Activated CD8-positive, alpha-beta T cell treated with anti-CD3 and anti-CD28 coated beads, Interleukin-2, amount 10 ng/mL, durations not matched to agents 7 days and 5 days (primary cell): ENCODE data around the gene SLC7A4. TPM values are rescaled to one million over a fixed set of nuclear protein-coding genes. Genes with fewer than 3 reads are reported as not detected.
"Not testable (repeated sequence)": the region's sequence is repeated elsewhere in the genome, so short reads cannot be mapped to it uniquely, and the experiment has no call there.

Experiments
- ATAC-seq: fragments of 150-1000 bp; cut with Tn5 transposase; one replicate; pipeline ENCODE4 v1.10.0; 2021; ENCODE audit warnings: moderate library complexity
- CTCF ChIA-PET: fragments of 350-600 bp; sonication (Branson Sonifier 250); formaldehyde crosslinking; loops from one replicate; lab custom pipeline; 2021; ENCODE audit warnings: antibody characterized with exemption; lab: Charles Lee
- POLR2A ChIA-PET: fragments of 350-600 bp; sonication (Branson Sonifier 250); formaldehyde crosslinking; loops from one replicate; lab custom pipeline; 2021; ENCODE audit warnings: antibody characterized with exemption; lab: Charles Lee
- DNase-seq: peaks from one replicate; pipeline ENCODE4 v3.0.0-alpha.2; 2020
- H3K27ac Mint-ChIP-seq: one replicate; pipeline ENCODE4 v1.8.0; 2021; ENCODE audit warnings: mild to moderate bottlenecking, mixed read lengths
- H3K27me3 Mint-ChIP-seq: one replicate; pipeline ENCODE4 v1.8.0; 2021; ENCODE audit warnings: low read depth, mixed read lengths
- H3K36me3 Mint-ChIP-seq: one replicate; pipeline ENCODE4 v1.8.0; 2021; ENCODE audit warnings: low read depth, mixed read lengths
- H3K4me1 Mint-ChIP-seq: one replicate; pipeline ENCODE4 v1.8.0; 2021; ENCODE audit warnings: low read depth, mixed read lengths
- H3K4me3 Mint-ChIP-seq: one replicate; pipeline ENCODE4 v1.8.0; 2021; ENCODE audit warnings: mild to moderate bottlenecking, mixed read lengths
- H3K9me3 Mint-ChIP-seq: one replicate; pipeline ENCODE4 v1.8.0; 2022; ENCODE audit warnings: mixed read lengths; ENCODE audit not compliant: insufficient read depth
- total RNA-seq, 2 experiments: library from RNA; stranded (reverse); gene quantifications; one replicate each; pipeline ENCODE4 v1.2.3, GENCODE V29; 2021

SLC7A4 gene
- total RNA-seq, 2 experiments from 2014 or later: 0.16 to 0.21 TPM

DNA sequence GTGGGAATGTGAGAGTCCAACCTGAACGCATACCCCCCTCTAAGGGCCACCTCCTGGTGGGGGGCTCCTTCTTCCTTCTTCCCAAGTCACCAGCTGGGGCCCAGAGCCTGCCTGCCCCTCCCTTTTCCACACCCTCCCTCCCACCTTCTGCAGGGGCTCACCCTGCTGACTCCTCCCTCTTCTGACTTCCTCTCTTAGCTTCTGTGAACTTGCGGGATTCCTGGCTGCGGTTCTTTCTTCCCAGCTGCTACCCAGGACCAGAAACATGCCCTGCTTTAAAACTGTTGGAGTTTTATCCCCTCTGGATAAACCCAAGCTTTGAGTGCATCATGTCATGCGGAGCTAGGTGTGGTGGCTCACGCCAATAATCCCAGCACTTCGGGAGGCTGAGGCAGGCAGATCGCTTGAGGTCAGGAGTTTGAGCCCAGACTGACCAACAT, 23.5 kb upstream of the SLC7A4 start:
- Mint-ChIP-seq H3K27me3 (peaks cover 6% of the 10 kb centered on the region), H3K4me1 (peaks cover 29% of the 10 kb centered on the region), H3K4me3 (no peak overlapping the region), H3K9me3 (no peaks in the 10 kb centered on the region), H3K36me3 (no peaks in the 10 kb centered on the region), H3K27ac (peak overlapping the region; percentile 15)
- ATAC-seq (peak; percentile 48), DNase-seq (no peak)
- CTCF ChIA-PET: interaction anchor here (1.0 kb wide), 1 partner anchor 35 kb away, joined by 4 read pairs; no protein-coding TSS in a partner anchor
- POLR2A ChIA-PET: interaction anchor here (1.0 kb wide), 1 partner anchor 11 kb away, joined by 4 read pairs; the partner anchor contains the start of gene LRRC74B

DNA sequence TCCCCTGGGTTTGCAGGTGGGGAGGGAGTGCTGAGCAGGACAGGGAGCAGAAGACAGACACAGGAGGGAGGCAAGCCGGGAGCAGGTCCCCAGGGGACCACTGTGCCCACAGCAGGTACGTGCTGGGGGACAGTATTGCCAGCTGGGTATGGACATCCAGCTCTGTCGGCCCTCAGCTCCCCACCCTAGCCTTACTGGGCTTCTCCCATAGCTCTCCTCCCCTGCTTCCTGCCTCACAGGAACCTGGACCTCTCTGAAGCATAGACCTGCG, 23.1 kb upstream of the SLC7A4 start:
- ChIA-PET POLR2A (interaction anchor here (1.0 kb wide), 1 partner anchor 10 kb away, joined by 4 read pairs; the partner anchor contains the start of gene LRRC74B), CTCF (no interaction called here)
- no peaks in the 10 kb centered on the region for H3K36me3 Mint-ChIP-seq
- peaks cover 6% of the 10 kb centered on the region for H3K27me3 Mint-ChIP-seq
- ATAC-seq: peak; percentile 10
- no peak overlapping the region for H3K27ac Mint-ChIP-seq
- H3K9me3 Mint-ChIP-seq: no peaks in the 10 kb centered on the region
- no peak for DNase-seq
- peaks cover 29% of the 10 kb centered on the region for H3K4me1 Mint-ChIP-seq
- H3K4me3 Mint-ChIP-seq: no peak overlapping the region

DNA sequence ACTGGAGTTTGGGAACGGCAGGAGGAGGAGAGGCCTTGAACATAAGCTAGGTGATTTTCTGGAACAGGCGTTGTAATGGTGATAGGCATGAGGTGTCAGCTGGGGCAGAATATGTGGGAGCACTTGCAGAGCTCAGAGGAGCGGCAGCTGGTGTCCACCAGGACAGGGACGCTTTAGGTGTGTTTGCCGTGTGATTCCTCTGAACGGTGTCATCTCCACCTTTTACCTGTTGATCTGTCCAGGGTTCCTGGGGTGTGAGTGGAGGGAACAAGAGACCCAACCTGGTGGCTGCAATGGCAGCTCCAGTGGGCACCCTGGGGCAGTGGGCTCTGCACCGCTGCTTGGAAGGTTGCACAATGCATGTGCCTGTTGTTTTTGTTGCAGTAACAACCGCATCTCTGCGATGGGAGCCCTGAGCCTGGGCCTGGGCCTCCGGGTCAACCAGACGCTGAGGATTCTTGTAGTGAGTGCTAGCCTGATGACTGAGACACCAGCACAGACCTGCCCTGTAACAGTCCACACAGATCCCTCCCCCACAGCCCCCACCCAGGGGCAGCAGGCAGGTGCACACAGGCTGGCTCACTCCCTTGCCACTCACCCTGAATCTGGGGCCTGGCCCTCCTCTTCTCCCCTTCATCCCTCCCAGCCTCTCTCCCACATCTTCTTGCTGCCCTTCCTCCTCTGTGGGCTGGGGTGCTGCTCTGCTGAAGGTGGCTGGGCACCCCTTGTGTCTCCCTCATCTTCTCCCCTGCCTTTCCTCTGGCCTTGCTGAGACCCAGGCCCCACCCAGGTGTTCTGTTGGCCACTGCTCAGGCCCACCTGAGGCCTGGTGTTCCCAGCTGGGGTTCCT, 22.6 kb upstream of the SLC7A4 start:
- ATAC-seq (peak; percentile 8), DNase-seq (no peak)
- H3K36me3 Mint-ChIP-seq: no peaks in the 10 kb centered on the region
- peaks cover 6% of the 10 kb centered on the region for H3K27me3 Mint-ChIP-seq
- H3K4me1 Mint-ChIP-seq: peaks cover 29% of the 10 kb centered on the region
- POLR2A ChIA-PET: interaction anchor here (1.0 kb wide), 1 partner anchor 10 kb away, joined by 4 read pairs; the partner anchor contains the start of gene LRRC74B
- H3K27ac Mint-ChIP-seq: no peak overlapping the region
- no peaks in the 10 kb centered on the region for H3K9me3 Mint-ChIP-seq
- CTCF ChIA-PET: no interaction called here
- H3K4me3 Mint-ChIP-seq: no peak overlapping the region

DNA sequence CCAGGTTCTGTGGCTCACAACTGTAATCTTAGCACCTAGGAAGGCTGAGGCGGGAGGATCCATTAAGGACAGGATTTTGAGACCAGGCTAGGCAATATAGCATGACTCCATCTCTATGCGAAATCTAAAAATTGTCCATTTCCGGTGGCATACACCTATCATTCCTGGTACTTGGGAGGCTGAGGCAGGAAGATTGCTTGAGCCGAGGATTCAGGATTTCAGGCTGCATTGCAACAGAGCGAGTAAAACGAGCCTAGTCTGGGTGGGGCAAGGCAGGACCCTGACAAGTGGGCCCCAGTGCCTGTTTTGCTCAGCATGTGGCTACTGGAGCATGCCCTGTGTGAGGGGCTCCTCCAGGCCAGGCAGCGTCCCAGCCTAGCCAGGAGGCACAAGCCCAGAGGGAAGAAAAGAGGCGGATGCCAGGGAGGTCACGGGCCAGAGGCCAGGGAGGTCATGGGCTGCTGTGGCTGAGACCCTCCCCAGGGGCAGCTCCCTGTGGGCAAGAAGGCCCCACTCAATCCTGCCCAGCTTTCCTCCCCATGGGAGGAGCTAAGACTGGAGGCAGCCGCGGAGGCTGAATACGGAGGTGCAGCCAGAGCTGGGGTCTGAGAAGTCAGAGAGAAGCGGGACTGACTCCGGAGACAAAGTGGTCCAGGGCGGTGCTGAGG, 21.8 kb upstream of the SLC7A4 start:
- POLR2A ChIA-PET: no interaction called here
- CTCF ChIA-PET: no interaction called here
- ATAC-seq (no peak), DNase-seq (no peak)
- H3K9me3 Mint-ChIP-seq: no peaks in the 10 kb centered on the region
- H3K27me3 Mint-ChIP-seq: peaks cover 6% of the 10 kb centered on the region
- H3K36me3 Mint-ChIP-seq: no peaks in the 10 kb centered on the region
- H3K4me3 Mint-ChIP-seq: no peak overlapping the region
- peaks cover 29% of the 10 kb centered on the region for H3K4me1 Mint-ChIP-seq
- H3K27ac Mint-ChIP-seq: no peak overlapping the region

DNA sequence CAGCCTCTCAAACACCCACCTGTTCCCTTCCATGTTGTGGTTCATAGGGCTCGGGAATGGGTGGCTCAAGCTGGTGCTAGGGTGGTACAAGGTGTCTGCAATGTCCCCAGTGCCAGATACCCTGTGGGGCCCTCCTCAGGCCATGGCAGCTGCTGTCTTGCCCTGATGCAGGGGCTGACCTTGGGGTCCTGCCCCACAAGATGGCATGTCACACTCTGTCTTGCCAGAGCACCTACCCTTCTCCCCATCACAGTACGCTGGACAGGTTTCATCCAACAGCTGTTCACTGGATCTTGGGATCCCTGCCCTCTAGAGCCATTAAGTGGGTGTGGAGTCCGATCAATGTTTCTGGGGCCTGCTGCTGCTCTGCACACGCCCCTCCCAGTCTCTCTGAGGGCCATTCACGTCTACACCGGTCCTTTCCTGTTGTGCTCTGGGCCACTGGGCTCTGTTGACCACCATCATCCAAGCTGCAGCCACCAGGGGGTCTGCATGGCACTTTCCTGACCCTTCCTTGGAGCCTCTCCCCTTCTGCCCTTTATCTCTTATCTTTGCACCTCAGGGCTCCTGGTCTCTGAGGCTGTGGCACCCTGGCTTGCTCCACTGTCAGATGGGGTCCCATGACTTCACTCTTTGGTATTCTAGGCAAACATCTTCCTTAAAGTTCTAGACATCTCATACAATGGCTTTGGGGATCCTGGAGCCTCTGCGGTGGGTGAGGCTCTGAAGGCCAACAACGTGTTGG, 20.5 kb upstream of the SLC7A4 start:
- Mint-ChIP-seq H3K36me3 (no peaks in the 10 kb centered on the region), H3K9me3 (no peaks in the 10 kb centered on the region), H3K4me1 (peaks cover 29% of the 10 kb centered on the region), H3K27ac (no peak overlapping the region), H3K27me3 (peaks cover 6% of the 10 kb centered on the region), H3K4me3 (no peak overlapping the region)
- ChIA-PET CTCF (interaction anchor here (0.6 kb wide), 1 partner anchor 915 kb away, joined by 3 read pairs; no protein-coding TSS in a partner anchor), POLR2A (interaction anchor here (1.2 kb wide), 1 partner anchor 10 kb away, joined by 3 read pairs; no protein-coding TSS in a partner anchor)
- no peak for DNase-seq
- no peak for ATAC-seq

DNA sequence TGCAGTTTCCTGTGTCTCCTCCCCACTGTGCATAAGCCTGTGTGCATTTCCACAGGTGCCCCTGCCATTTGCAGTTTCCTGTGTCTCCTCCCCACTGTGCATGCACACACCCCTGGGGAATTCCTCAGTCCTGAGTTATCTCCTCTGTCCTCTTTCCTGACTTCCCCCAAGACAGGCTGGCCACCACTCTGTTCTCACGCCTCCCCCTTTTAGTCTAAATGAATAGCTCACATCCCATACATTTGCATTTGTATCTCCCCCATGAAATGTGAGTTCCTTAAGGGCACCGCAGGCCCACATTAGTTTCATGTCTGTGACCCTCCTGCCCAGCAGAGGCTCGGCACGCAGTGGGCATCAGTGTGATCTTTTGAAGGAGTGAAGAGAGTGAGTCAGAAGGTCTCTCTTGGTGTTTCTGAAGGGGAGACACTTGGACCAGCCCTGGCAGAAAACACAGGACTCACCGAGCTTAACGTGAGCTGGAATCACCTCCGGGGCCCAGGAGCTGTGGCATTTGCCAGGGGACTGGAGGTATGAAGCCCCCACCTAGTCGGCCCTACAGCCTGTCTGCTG, 19.6 kb upstream of the SLC7A4 start:
- CTCF ChIA-PET: no interaction called here
- no peak overlapping the region for H3K27ac Mint-ChIP-seq

DNA sequence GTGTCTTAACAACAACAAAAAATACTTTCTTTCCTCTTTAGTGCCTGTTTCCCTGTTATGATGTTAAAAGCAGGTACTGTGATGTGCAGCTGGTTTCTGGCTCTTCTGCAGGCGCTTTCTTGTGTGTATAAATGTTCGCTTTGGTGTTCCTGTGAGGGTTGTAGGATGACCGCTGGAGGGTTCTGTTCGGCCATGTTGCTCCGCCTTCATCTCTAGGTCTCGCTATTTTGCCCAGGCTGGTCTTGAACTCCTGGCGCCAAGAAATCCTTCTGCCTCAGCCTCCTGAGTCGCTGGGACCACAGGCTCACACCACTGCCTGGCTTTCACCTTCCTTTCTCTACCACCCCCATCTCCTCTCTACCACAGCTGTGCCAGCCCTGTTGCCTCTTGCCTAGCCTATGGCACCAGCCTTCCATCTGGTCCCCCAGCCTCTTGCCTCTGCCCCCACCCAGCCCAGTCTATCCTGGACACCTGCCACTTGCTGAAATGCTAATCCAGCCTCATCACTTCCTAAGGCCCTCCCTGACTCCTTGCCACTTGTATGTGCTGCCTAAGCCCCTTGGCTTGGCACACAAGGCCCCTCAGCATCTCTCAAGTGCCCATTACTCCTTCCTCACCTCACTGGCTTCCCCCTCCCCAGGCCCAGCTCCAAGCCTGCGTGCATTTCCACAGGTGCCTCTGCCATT, 18.9 kb upstream of the SLC7A4 start:
- no peaks in the 10 kb centered on the region for H3K36me3 Mint-ChIP-seq
- peaks cover 23% of the 10 kb centered on the region for H3K4me1 Mint-ChIP-seq
- no peak overlapping the region for H3K27ac Mint-ChIP-seq
- ATAC-seq (no peak), DNase-seq (no peak)
- no peaks in the 10 kb centered on the region for H3K27me3 Mint-ChIP-seq
- H3K4me3 Mint-ChIP-seq: no peak overlapping the region
- no peaks in the 10 kb centered on the region for H3K9me3 Mint-ChIP-seq
- POLR2A ChIA-PET: no interaction called here
- CTCF ChIA-PET: no interaction called here

More for the DNA sequence above, 19.6 kb upstream of the SLC7A4 start:
- no peak overlapping the region for H3K4me3 Mint-ChIP-seq
- peaks cover 29% of the 10 kb centered on the region for H3K4me1 Mint-ChIP-seq
- no peaks in the 10 kb centered on the region for H3K9me3 Mint-ChIP-seq
- no peak for ATAC-seq
- H3K27me3 Mint-ChIP-seq: peaks cover 6% of the 10 kb centered on the region
- DNase-seq: no peak
- no peaks in the 10 kb centered on the region for H3K36me3 Mint-ChIP-seq
- POLR2A ChIA-PET: interaction anchor here (1.2 kb wide), 1 partner anchor 11 kb away, joined by 3 read pairs; no protein-coding TSS in a partner anchor

DNA sequence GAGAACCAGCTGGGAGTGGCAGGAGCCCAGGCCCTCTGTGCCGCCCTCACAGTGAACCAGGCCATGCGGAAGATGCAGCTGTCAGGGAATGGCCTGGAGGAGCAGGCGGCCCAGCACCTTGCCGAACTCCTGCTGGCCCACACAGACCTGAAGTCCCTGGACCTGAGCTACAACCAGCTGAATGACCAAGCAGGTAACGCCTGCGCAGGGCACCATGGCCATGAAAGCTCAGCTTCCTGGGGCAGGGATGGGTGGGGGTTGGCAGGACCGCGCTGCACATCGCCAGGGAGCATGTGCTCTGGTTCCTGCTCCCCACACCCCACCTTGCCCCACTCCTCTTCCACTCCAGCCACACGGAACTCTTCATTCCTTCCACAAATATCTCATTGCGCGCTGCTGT, 16.6 kb upstream of the SLC7A4 start:
- POLR2A ChIA-PET, H3K27ac Mint-ChIP-seq, H3K4me3 Mint-ChIP-seq: not testable (repeated sequence)

DNA sequence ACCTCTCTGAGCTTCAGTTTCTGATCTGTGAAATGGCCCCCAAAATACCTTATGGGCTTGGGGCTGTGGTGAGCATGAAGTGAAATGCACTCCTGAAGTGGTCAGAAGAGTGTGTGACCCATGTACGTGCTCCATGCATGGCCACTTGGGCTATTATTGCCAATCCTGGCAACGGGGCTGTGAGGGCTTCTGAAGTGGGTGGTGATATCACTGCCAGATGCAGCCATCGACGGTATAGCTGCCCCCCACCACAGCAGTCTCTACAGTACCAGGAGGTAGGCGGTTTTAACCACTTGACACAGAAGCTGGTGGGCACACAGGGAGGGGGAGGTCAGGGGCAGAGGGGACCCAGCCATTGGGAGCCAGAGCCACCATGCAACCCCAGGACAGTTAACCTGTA, 16.1 kb upstream of the SLC7A4 start:
- ATAC-seq, POLR2A ChIA-PET, H3K27ac Mint-ChIP-seq, H3K4me3 Mint-ChIP-seq, H3K36me3 Mint-ChIP-seq, DNase-seq, H3K9me3 Mint-ChIP-seq, CTCF ChIA-PET: not testable (repeated sequence)
- Mint-ChIP-seq H3K27me3 (peaks cover 22% of the 10 kb centered on the region), H3K4me1 (peaks cover 28% of the 10 kb centered on the region)

More for the DNA sequence above, 16.6 kb upstream of the SLC7A4 start:
- H3K9me3 Mint-ChIP-seq, H3K36me3 Mint-ChIP-seq, CTCF ChIA-PET, DNase-seq, ATAC-seq: not testable (repeated sequence)
- Mint-ChIP-seq H3K27me3 (peaks cover 18% of the 10 kb centered on the region), H3K4me1 (peaks cover 23% of the 10 kb centered on the region)

DNA sequence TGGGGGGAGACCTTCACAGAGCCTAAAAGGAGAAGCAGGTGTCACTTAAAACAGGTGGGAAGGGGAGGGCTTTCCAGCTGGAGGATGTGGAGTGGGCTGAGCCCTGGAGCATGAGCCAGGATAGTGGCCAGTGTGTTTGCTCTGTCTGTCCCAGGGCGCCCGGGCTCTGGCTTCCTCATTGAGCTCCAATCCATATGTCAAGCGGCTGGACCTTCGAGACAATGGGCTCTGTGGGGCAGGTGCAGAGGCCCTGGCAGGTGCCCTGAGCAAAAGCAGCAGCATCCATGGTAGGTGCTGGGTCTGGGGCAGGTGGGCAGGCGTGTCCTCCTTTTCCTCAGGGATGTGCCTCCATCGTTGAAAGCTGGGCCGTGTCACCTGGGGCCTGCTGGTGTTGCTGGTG, 15.4 kb upstream of the SLC7A4 start:
- Mint-ChIP-seq H3K4me3 (no peak overlapping the region), H3K9me3 (no peaks in the 10 kb centered on the region), H3K27ac (no peak overlapping the region), H3K4me1 (peaks cover 34% of the 10 kb centered on the region), H3K36me3 (no peaks in the 10 kb centered on the region), H3K27me3 (peaks cover 25% of the 10 kb centered on the region)
- no peak for DNase-seq
- CTCF ChIA-PET: interaction anchor here (0.7 kb wide), 1 partner anchor 45 kb away, joined by 3 read pairs; no protein-coding TSS in a partner anchor
- POLR2A ChIA-PET: no interaction called here
- ATAC-seq: no peak
